Fibroblast of pulmonary artery (primary cell): ENCODE results near the gene DDOST.

ENCODE experiments used
- DNase-seq: peaks from one replicate; pipeline ENCODE4 v3.0.0-alpha.2; 2010; ENCODE audit warnings: low read depth
- H3K4me3 ChIP-seq: replicated peaks from 2 replicates; pipeline ENCODE4 v1.5.1; 2011; ENCODE audit warnings: low read depth, mild to moderate bottlenecking, control low read depth, low read length, moderate library complexity
- TF ChIP-seq, protein P1 (sequence below): IDR thresholded peaks from 2 replicates; pipeline ENCODE4 v1.5.1; 2011; ENCODE audit warnings: mild to moderate bottlenecking, control low read depth, low read length, inconsistent platforms; ENCODE audit errors: missing control alignments

The DDOST gene

DNA sequence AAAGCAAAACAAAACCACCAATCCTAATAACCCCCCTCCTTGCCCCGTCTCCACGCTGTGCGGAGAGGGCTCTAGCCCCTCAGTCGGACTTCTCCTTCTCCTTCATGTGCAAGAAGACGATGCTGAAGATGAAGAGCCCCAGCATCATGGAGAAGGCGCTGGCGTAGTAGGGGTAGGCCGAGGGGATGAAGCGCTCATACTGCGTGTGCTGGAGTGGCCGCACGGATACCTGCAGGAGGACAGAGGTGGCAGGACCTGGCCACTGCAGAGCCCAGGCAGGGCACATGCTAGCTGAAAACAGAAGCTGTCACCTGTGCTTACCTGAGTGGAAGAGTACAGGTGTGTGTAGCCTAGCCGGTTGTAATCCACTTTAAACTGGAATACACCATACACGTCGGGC is 8.9 kb downstream of the DDOST start:
- TF ChIP-seq, protein P1, sequence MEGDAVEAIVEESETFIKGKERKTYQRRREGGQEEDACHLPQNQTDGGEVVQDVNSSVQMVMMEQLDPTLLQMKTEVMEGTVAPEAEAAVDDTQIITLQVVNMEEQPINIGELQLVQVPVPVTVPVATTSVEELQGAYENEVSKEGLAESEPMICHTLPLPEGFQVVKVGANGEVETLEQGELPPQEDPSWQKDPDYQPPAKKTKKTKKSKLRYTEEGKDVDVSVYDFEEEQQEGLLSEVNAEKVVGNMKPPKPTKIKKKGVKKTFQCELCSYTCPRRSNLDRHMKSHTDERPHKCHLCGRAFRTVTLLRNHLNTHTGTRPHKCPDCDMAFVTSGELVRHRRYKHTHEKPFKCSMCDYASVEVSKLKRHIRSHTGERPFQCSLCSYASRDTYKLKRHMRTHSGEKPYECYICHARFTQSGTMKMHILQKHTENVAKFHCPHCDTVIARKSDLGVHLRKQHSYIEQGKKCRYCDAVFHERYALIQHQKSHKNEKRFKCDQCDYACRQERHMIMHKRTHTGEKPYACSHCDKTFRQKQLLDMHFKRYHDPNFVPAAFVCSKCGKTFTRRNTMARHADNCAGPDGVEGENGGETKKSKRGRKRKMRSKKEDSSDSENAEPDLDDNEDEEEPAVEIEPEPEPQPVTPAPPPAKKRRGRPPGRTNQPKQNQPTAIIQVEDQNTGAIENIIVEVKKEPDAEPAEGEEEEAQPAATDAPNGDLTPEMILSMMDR: no peak
- DNase-seq: no peak
- H3K4me3 ChIP-seq: no peak overlapping the region

DNA sequence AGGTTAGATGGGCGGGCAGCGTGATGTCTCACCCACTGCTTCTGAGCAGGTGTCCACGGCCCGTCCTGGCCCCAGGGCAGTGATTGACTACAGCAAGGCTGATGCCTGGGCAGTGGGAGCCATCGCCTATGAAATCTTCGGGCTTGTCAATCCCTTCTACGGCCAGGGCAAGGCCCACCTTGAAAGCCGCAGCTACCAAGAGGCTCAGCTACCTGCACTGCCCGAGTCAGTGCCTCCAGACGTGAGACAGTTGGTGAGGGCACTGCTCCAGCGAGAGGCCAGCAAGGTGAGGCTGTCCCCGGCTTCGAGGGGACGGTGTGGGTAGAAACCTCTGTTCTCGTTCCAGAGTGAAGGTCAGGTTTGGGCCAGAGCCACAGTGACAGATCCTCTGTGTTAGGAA is 12.2 kb downstream of the DDOST start:
- TF ChIP-seq, protein P1: no peak
- DNase-seq: no peak
- no peak overlapping the region for H3K4me3 ChIP-seq

DNA sequence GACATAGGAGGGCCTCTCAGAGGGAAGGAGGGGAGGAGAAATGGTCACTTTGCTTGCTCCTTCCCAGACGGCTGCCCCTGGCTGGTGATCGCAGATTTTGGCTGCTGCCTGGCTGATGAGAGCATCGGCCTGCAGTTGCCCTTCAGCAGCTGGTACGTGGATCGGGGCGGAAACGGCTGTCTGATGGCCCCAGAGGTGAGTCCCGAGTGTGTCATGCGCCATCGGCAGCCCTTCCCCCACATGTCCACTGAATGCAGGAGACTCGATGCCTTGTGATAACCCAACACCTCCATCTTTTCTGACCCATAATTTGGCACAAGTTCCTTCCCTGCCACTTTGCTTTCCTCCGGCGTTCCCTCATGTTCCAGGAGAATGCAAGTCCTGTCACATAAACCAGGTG is 12.7 kb downstream of the DDOST start:
- H3K4me3 ChIP-seq: no peak overlapping the region
- TF ChIP-seq, protein P1: no peak
- DNase-seq: no peak

DNA sequence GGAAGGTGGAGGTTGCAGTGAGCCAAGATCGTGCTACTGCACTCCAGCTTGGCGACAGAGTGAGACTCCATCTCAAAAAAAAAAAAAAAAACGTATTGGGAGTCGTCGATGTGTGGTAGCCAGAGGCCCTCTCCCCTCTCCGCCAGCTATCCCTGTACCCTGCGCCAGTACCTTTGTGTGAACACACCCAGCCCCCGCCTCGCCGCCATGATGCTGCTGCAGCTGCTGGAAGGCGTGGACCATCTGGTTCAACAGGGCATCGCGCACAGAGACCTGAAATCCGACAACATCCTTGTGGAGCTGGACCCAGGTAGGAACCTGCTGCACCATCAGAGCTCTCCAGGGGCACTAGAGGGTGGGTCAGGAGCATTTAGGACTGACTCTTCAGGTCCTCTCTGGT is 15.8 kb downstream of the DDOST start:
- no peak for DNase-seq
- no peak overlapping the region for H3K4me3 ChIP-seq
- TF ChIP-seq, protein P1: no peak

DNA sequence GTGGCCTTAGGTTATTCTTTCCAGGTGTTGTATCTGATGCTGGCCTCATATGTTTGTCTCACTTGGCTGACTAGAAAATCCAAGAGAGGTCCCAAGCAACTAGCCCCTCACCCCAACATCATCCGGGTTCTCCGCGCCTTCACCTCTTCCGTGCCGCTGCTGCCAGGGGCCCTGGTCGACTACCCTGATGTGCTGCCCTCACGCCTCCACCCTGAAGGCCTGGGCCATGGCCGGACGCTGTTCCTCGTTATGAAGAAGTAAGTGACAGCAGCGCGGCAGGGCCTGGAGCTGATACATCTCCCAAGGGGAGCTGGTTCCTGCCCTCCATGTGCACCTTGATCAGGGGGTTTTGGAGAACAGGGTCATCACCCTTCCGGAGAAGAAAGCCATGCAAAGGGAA is 16.8 kb downstream of the DDOST start:
- TF ChIP-seq, protein P1: no peak
- no peak for DNase-seq
- H3K4me3 ChIP-seq: no peak overlapping the region

DNA sequence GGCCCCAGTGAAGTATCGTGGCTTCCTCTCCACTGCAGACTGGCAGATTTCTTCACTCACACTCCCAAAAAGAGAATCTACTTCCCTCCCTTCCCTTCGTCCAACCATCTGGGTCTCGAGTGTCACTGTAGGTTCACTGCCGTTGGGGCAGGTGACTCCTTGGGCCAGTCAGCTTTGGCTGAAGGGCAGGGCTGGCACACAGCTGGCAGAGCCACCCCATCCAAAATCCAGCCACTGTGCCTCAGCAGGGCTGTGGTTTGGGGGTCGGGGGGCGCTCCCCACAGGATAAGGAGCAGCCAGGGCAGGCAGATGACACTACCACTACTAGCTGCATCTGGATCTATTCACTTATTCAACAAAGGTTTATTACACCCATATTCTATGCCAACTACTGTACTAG is 18.1 kb downstream of the DDOST start:
- TF ChIP-seq, protein P1: no peak
- no peak for DNase-seq
- no peak overlapping the region for H3K4me3 ChIP-seq

DNA sequence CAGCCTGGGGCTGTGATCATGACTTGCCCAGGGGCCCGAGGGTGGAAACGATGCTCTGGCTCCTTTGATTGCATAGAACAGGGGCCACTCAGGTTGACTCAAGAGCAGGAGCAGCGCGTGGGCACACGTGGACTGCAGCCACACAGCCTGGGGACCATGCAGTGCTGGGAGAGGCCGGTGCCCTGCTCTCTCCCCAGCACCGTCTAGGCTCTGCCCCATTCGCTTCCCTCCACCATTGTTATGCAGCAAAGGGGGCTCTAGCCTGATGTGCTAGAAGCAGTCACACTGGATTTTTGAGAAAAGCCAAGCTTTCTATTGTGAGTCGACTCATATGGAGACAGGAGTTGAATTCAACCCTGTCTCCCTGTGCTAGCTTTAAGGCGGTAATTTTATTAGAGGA is 19.2 kb downstream of the DDOST start:
- DNase-seq: no peak
- no peak overlapping the region for H3K4me3 ChIP-seq
- TF ChIP-seq, protein P1: no peak
